HUES6 (cell line): ENCODE results near the gene TMEM87A.

Experiments used
- H3K27ac ChIP-seq: 2 replicates; pipeline ENCODE4 v1.7.0; 2013; ENCODE audit warnings: low read depth, mild to moderate bottlenecking, low read length, inconsistent platforms
- H3K27me3 ChIP-seq: 2 replicates; pipeline ENCODE4 v1.6.1; 2013; ENCODE audit warnings: low read length; ENCODE audit not compliant: control insufficient read depth, insufficient read depth
- H3K36me3 ChIP-seq: 2 replicates; pipeline ENCODE4 v1.6.1; 2013; ENCODE audit warnings: low read length; ENCODE audit not compliant: control insufficient read depth, insufficient read depth
- H3K4me1 ChIP-seq: 2 replicates; pipeline ENCODE4 v1.6.1; 2013; ENCODE audit warnings: low read length; ENCODE audit not compliant: control insufficient read depth, insufficient read depth
- H3K4me3 ChIP-seq: 2 replicates; pipeline ENCODE4 v1.5.1; 2013; ENCODE audit warnings: low read depth, low read length
- H3K9ac ChIP-seq: one replicate; pipeline ENCODE4 v1.6.1; 2013; ENCODE audit warnings: mild to moderate bottlenecking, low read length
- H3K9me3 ChIP-seq: 2 replicates; pipeline ENCODE4 v1.6.1; 2013; ENCODE audit warnings: low read depth, low read length; ENCODE audit not compliant: control insufficient read depth, insufficient read depth

TMEM87A gene

GRCh38 chr15:42184296-42184695 is 88.9 kb downstream of the TMEM87A start:
- no peaks in the 10 kb centered on the region for H3K4me1 ChIP-seq
- no peak overlapping the region for H3K9ac ChIP-seq
- peaks cover 83% of the 10 kb centered on the region for H3K36me3 ChIP-seq

DNA sequence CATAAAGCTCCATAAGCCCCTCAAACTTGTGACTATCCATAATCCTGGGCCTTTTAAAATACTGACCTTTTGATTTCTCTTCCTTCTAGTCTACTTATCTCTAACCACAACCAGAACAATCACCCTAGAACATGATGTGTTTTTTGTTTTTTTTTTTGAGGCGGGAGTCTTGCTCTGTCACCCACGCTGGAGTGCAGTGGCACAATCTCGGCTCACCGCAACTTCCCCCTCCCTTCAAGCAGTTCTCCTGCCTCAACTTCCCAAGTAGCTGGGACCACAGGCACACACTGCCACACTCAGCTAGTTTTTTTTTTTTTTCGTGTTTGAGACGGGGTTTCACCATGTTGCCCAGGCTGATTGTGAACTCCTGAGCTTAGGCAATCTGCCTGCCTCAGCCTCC is 90.3 kb downstream of the TMEM87A start:
- Histone ChIP-seq H3K27me3 (no peaks in the 10 kb centered on the region), H3K9ac (no peak overlapping the region), H3K4me1 (no peaks in the 10 kb centered on the region), H3K36me3 (peaks cover 76% of the 10 kb centered on the region), H3K27ac (no peak overlapping the region), H3K9me3 (no peaks in the 10 kb centered on the region), H3K4me3 (no peak overlapping the region)

More at GRCh38 chr15:42184296-42184695, 88.9 kb downstream of the TMEM87A start:
- H3K27ac ChIP-seq = no peak overlapping the region
- no peaks in the 10 kb centered on the region for H3K9me3 ChIP-seq
- no peaks in the 10 kb centered on the region for H3K27me3 ChIP-seq
- H3K4me3 ChIP-seq = no peak overlapping the region

GRCh38 chr15:42182328-42182886 is 90.8 kb downstream of the TMEM87A start:
- Histone ChIP-seq H3K27me3 (no peaks in the 10 kb centered on the region), H3K4me1 (no peaks in the 10 kb centered on the region), H3K36me3 (peaks cover 73% of the 10 kb centered on the region), H3K9me3 (no peaks in the 10 kb centered on the region), H3K27ac (no peak overlapping the region), H3K9ac (no peak overlapping the region), H3K4me3 (no peak overlapping the region)

GRCh38 chr15:42178056-42178455 is 95.2 kb downstream of the TMEM87A start:
- Histone ChIP-seq H3K36me3 (peaks cover 55% of the 10 kb centered on the region), H3K4me1 (no peaks in the 10 kb centered on the region), H3K27me3 (no peaks in the 10 kb centered on the region), H3K9me3 (no peaks in the 10 kb centered on the region), H3K9ac (no peak overlapping the region), H3K27ac (no peak overlapping the region; the same call in 1 of the 2 replicates), H3K4me3 (no peak overlapping the region)

GRCh38 chr15:42175671-42176070 is 97.6 kb downstream of the TMEM87A start:
- Histone ChIP-seq H3K36me3 (peaks cover 63% of the 10 kb centered on the region), H3K27me3 (no peaks in the 10 kb centered on the region), H3K9ac (no peak overlapping the region), H3K27ac (no peak overlapping the region), H3K9me3 (no peaks in the 10 kb centered on the region), H3K4me3 (no peak overlapping the region), H3K4me1 (no peaks in the 10 kb centered on the region)

GRCh38 chr15:42172475-42172874 is 100.8 kb downstream of the TMEM87A start:
- Histone ChIP-seq H3K9me3 (no peaks in the 10 kb centered on the region), H3K27ac (no peak overlapping the region), H3K36me3 (peaks cover 59% of the 10 kb centered on the region), H3K27me3 (no peaks in the 10 kb centered on the region), H3K9ac (no peak overlapping the region), H3K4me3 (no peak overlapping the region), H3K4me1 (no peaks in the 10 kb centered on the region)

- Histone ChIP-seq H3K27ac (no peak overlapping the region), H3K36me3 (peaks cover 60% of the 10 kb centered on the region), H3K9ac (no peak overlapping the region)
Measured at GRCh38 chr15:42171795-42172194, 101.4 kb downstream of the TMEM87A start.

DNA sequence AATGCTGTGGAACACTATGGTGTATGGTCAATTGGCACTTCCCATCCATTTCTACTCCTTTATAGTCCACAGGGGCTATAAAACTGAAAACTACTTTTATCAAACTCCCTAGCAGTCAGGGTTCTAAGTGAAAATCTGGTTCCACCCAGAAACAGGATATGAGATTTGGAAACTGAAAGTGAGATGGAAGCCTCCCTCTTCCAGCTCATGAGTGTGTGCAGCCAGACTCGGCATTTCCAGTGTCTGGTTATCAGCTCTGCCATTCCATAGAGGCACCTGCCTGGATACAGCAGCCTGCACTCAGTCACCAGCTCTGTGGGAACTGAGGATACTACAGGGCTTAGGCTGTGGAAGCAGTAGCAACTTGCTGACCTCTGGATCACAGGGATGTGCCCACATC is 102.1 kb downstream of the TMEM87A start:
- H3K27ac ChIP-seq = no peak overlapping the region
- H3K4me3 ChIP-seq = no peak overlapping the region
- peaks cover 66% of the 10 kb centered on the region for H3K36me3 ChIP-seq
- no peaks in the 10 kb centered on the region for H3K4me1 ChIP-seq
- H3K9ac ChIP-seq = no peak overlapping the region
- no peaks in the 10 kb centered on the region for H3K9me3 ChIP-seq
- no peaks in the 10 kb centered on the region for H3K27me3 ChIP-seq

More at GRCh38 chr15:42171795-42172194, 101.4 kb downstream of the TMEM87A start:
- H3K4me1 ChIP-seq = no peaks in the 10 kb centered on the region
- no peaks in the 10 kb centered on the region for H3K27me3 ChIP-seq
- H3K9me3 ChIP-seq = no peaks in the 10 kb centered on the region
- H3K4me3 ChIP-seq = no peak overlapping the region

DNA sequence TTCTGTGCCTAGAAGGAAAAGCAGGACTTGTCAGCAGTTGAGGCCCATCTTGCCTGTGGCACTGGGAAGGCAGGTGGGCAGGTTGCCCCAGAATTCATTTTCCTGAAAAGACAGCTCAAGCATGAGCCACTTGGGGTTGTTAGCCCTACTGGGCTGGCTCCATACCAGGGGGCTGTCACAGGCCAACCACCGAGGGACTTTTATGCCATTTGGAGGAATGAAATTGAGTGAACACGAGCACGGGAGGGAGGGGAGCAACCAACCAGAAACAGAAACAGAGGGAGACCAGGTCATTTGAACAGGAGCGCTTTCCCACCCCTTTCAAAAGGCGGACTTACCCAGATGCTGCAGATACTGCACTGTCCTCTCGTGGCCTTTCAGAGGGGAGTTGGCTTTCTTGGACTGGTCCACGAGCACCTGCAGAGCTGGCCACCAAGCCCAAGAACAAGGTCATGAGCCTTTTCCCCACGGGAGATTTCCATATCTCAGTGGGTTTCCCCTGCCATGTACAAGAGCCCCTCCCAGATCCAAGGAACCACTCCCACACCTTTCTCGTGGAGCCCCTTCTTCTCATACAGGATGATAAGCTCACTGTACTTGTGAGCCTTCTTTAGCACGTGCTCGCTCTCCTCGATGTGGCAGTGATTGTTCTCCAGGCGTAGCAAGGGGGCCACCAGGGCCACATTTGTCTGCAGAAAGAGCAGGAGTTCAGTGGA is 106.8 kb downstream of the TMEM87A start:
- H3K9me3 ChIP-seq = no peaks in the 10 kb centered on the region
- H3K4me3 ChIP-seq = no peak overlapping the region
- no peak overlapping the region for H3K9ac ChIP-seq
- no peaks in the 10 kb centered on the region for H3K27me3 ChIP-seq
- H3K36me3 ChIP-seq = peaks cover 81% of the 10 kb centered on the region
- H3K27ac ChIP-seq = no peak overlapping the region
- no peaks in the 10 kb centered on the region for H3K4me1 ChIP-seq

DNA sequence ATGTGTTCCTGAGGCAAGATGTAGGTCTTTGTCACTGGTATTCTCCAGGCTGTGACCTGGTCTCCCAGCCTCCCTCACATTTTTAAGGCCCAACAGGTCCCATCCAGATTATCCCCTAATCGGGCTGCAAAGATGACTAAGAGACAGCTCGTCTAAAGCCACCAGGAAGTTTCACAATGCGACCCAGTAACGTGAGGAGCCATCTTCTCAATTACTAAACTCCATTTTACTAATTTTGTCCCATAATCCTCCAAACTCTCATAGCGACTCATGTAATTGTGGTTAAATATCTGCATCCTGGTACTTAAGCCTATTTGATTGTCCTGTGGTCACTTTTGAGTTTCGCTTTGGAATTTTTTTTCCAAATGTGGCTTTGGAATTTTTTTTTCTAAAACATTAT is 108.1 kb downstream of the TMEM87A start:
- H3K36me3 ChIP-seq = peaks cover 88% of the 10 kb centered on the region
- no peaks in the 10 kb centered on the region for H3K4me1 ChIP-seq
- H3K4me3 ChIP-seq = no peak overlapping the region
- H3K9me3 ChIP-seq = no peaks in the 10 kb centered on the region
- no peaks in the 10 kb centered on the region for H3K27me3 ChIP-seq
- H3K9ac ChIP-seq = no peak overlapping the region
- no peak overlapping the region for H3K27ac ChIP-seq

- H3K9ac ChIP-seq = no peak overlapping the region
- no peak overlapping the region for H3K4me3 ChIP-seq
- no peak overlapping the region for H3K27ac ChIP-seq
- H3K9me3 ChIP-seq = no peaks in the 10 kb centered on the region
- H3K27me3 ChIP-seq = no peaks in the 10 kb centered on the region
- peaks cover 93% of the 10 kb centered on the region for H3K36me3 ChIP-seq
- H3K4me1 ChIP-seq = no peaks in the 10 kb centered on the region
Measured at GRCh38 chr15:42163947-42164550, 109.2 kb downstream of the TMEM87A start.
